Measurements from ENCODE around the gene TMC7. TPM values are rescaled to one million over a fixed set of nuclear protein-coding genes. Genes with fewer than 3 reads are reported as not detected.

Gene TMC7
- total and polyA plus RNA-seq, 9 of the 15 experiments (the other 6 are each of a cell fraction or from before 2014, with no cell fraction given), result 0.08 to 2.0 (median 1.5) TPM

- no peak for TF ChIP-seq SP2 (IDR thresholded peaks at IDR 0.05; ENCODE audit: extremely low read depth, low read depth, low read length, poor library complexity, severe bottlenecking)
- peak; percentile 91 for TF ChIP-seq ATF7 (IDR thresholded peaks at IDR 0.05)
- no peak for TF ChIP-seq PRMT5 (CRISPR knock-in tag; IDR thresholded peaks at IDR 0.05)
- TF ChIP-seq ZNF184 (CRISPR knock-in tag; IDR thresholded peaks at IDR 0.05), result no peak
- TF ChIP-seq MCM5 (IDR thresholded peaks at IDR 0.05; ENCODE audit: low read depth), result no peak
- TF ChIP-seq ZBTB9 (CRISPR knock-in tag; IDR thresholded peaks at IDR 0.05), result no peak
- peak in 1 of 2 experiments; percentile 80; a peak in 2 of 4 replicates for TF ChIP-seq TEAD1 (CRISPR knock-in tag; IDR thresholded peaks at IDR 0.05)
- TF ChIP-seq POLR2G (IDR thresholded peaks at IDR 0.05; ENCODE audit: low read depth, low read length), result peak; percentile 87
- peak; percentile 82 for TF ChIP-seq ZNF121 (CRISPR knock-in tag; conservative IDR thresholded peaks at IDR 0.05)
- no peak for TF ChIP-seq NUFIP1 (IDR thresholded peaks at IDR 0.05; ENCODE audit: partially characterized antibody)
- no peak for TF ChIP-seq KLF13 (tag; IDR thresholded peaks at IDR 0.05; ENCODE audit: borderline replicate concordance, low read depth)
- TF ChIP-seq ZNF511 (CRISPR knock-in tag; IDR thresholded peaks at IDR 0.05), result no peak
- no peak for TF ChIP-seq NFE2 (IDR thresholded peaks at IDR 0.05; ENCODE audit: low read depth)
- peak; percentile 89 for TF ChIP-seq KAT2B (IDR thresholded peaks at IDR 0.05; ENCODE audit: low read depth, low read length)
- TF ChIP-seq DEAF1 (CRISPR knock-in tag; IDR thresholded peaks at IDR 0.05), result peak; percentile 57
- TF ChIP-seq KHSRP (IDR thresholded peaks at IDR 0.05), result no peak
- peak; percentile 56 for TF ChIP-seq TBP (optimal IDR thresholded peaks at IDR 0.05; ENCODE audit: low read depth, low read length)
- TF ChIP-seq HDGF (IDR thresholded peaks at IDR 0.05), result no peak
These were observed at the start of gene TMC7 (continued) for GRCh38 chr16:18983565-18984434.

All from K562 (cell line).